ENCODE measurements around the gene SBNO2. TPM values are rescaled to one million over a fixed set of nuclear protein-coding genes. Genes with fewer than 3 reads are reported as not detected.

The SBNO2 gene
- polyA plus RNA-seq, 1 of the 3 experiments (the other 2 are of a cell fraction) = 18.3 TPM

GRCh38 chr19:1093811-1094553 is 80.1 kb downstream of the SBNO2 start (continued):
- no peak for TF ChIP-seq IRF3 (IDR thresholded peaks at IDR 0.05; ENCODE audit: low read depth, low read length)

GRCh38 chr19:1093330-1093729 is 80.7 kb downstream of the SBNO2 start:
- Histone ChIP-seq H2AFZ (ENCODE audit: low read depth) (no peak overlapping the region), H3K9me3 (no peaks in the 10 kb centered on the region), H3K4me1 (ENCODE audit: control insufficient read depth in 1 of 2, insufficient read depth in 2 of 2, low read depth in 1 of 2, low read length in 1 of 2) (peaks cover 9 to 14% of the 10 kb centered on the region in 2 experiments; a peak in 2 of 4 replicates), H4K20me1 (ENCODE audit: insufficient read depth) (peaks cover 19% of the 10 kb centered on the region), H3K36me3 (replicated peaks in 1 of 2; ENCODE audit: control insufficient read depth in 1 of 2, insufficient read depth in 2 of 2, low read length in 1 of 2) (peaks cover 0 to 16% of the 10 kb centered on the region in 2 experiments), H3K79me2 (ENCODE audit: insufficient read depth) (peaks cover 26% of the 10 kb centered on the region), H3K9me2 (no peaks in the 10 kb centered on the region), H3K27ac (ENCODE audit: low read depth in 2 of 2, low read length in 1 of 2) (no peak overlapping the region), H3K27me3 (ENCODE audit: insufficient read depth) (no peaks in the 10 kb centered on the region), H3F3A (replicated peaks; ENCODE audit: insufficient read depth) (peaks cover 10% of the 10 kb centered on the region), H3K4me3 (ENCODE audit: low read depth in 2 of 2, low read length in 1 of 2) (no peak overlapping the region), H3K9ac (no peak overlapping the region), H3K4me2 (0 out of 2 replicates have a peak overlapping the region, but pooled peaks have one; percentile 93)
- DNase-seq = no peak
- POLR2A ChIA-PET = no interaction called here
- CTCF ChIA-PET = interaction anchor here (1.0 to 1.4 kb wide), 2 partner anchors 10 to 20 kb away, joined by 3 to 4 read pairs; no protein-coding TSS in a partner anchor
- WGBS (ENCODE audit: low lambda C conversion rate) = 96% methylated on average over 14 of the region's 15 CpGs
- TF ChIP-seq IRF3 (IDR thresholded peaks at IDR 0.05; ENCODE audit: low read depth, low read length) (no peak), RAD21 (IDR thresholded peaks at IDR 0.05; ENCODE audit: low read length) (no peak), YY1 (IDR thresholded peaks at IDR 0.05; ENCODE audit: low read depth) (no peak), TAF1 (IDR thresholded peaks at IDR 0.05; ENCODE audit: borderline replicate concordance, low read depth, low read length) (no peak), ZBTB33 (IDR thresholded peaks at IDR 0.05; ENCODE audit: borderline replicate concordance, low read depth) (no peak), GATA2 (CRISPR knock-in tag; IDR thresholded peaks at IDR 0.05) (no peak), SIN3A (IDR thresholded peaks at IDR 0.05; ENCODE audit: borderline replicate concordance, low read depth, low read length) (no peak), RXRA (IDR thresholded peaks at IDR 0.05; ENCODE audit: borderline replicate concordance, low read depth) (no peak), ELF1 (IDR thresholded peaks at IDR 0.05) (no peak)

Measured in SK-N-SH (cell line).